Astrocyte of the cerebellum (primary cell): ENCODE data around the gene STYXL2.

ENCODE experiments used
- DNase-seq: peaks from one replicate; pipeline ENCODE4 v3.0.0-alpha.2; 2011; ENCODE audit warnings: low read depth
- H3K4me3 ChIP-seq: 2 replicates; pipeline ENCODE4 v1.5.1; 2011; ENCODE audit warnings: mild to moderate bottlenecking, low read depth, low read length, moderate library complexity
- CTCF ChIP-seq: IDR thresholded peaks from 2 replicates; pipeline ENCODE4 v1.5.1; 2012; ENCODE audit warnings: low read length, low read depth, moderate library complexity, mild to moderate bottlenecking; ENCODE audit errors: missing control alignments
- in situ Hi-C: cut with HindIII; loops from 2 replicates; pipeline ENCODE4 v1.10.0; 2017; ENCODE audit warnings: low sequenced_read_pairs

Gene STYXL2

GRCh38 chr1:167077128-167077867 lies 16.6 kb upstream of the STYXL2 start:
- no peak for TF ChIP-seq CTCF
- in situ Hi-C loops = no loop called here
- H3K4me3 ChIP-seq = no peak overlapping the region
- DNase-seq = no peak

DNA sequence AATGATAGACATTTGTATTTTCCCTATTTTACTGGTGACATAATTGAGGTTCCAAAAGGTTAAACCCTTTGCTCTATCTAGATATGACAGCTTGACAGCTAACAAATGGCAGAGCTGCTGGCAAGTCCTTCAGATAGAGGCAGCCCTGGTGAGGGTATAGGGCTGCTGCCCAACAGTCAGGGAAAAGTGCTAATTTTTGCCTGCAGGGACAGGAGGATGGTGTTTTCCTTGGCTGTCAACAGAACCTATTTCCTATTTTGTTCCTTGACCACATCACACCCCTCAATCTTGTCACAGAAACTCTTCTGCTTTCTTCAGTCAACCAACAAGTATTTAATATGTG lies 16.0 kb upstream of the STYXL2 start:
- in situ Hi-C loops = no loop called here
- H3K4me3 ChIP-seq = no peak overlapping the region
- no peak for DNase-seq
- no peak for TF ChIP-seq CTCF

DNA sequence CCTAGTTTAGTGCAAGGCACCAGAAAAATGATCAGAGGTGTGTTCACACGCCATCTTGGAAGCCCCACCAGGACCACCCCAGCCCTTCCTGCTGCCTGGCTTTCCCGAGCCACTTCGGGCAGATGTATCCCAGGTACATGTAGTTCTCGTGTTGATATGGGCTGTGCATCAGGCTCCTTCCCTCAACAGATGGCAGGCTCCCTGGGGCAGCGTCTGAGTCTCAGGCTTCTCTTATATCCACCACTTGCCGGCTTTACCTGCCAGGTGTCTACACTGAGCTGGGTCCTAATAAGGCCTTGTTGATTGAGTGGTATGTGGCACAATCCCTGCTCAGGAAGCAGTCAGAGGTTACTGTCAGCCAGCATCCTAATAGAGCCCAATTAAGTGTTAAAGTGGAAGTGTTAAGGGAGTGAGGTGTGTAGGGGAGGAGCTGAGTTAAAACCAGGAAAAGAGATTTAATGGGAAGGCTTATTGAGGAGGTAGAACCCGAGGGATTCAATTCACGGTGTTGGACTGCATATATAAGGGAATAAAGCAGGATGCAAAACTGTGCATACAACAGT lies 12.2 kb upstream of the STYXL2 start:
- no peak overlapping the region for H3K4me3 ChIP-seq
- in situ Hi-C loops = no loop called here
- DNase-seq = no peak
- no peak for TF ChIP-seq CTCF

DNA sequence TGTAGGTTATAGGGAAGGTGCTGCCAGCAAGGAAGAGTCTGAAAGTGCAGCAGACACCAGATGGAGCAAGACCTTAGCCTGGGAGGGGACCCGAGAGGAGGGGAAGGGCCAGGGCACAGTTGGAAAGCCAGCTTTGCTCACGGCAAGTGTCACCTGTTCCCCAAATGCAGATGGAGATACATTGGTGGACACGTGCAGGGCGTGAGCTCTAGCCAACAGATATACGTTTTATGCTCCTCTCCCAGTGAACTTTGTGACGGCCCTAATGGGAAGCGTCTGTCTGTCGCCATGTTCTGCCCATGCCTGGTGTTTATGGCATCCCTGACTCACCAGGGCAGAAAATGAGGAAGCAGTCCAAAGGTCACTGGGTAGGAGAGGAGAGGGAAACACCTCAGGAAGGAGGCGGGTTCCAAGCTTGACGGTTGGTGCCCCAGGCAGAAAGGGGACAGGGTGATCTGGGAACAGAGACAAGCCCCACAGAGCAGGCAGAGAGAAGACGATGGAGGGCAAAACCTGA lies 11.3 kb upstream of the STYXL2 start:
- no peak overlapping the region for H3K4me3 ChIP-seq
- in situ Hi-C loops = no loop called here
- no peak for DNase-seq
- no peak for TF ChIP-seq CTCF

- in situ Hi-C loops = no loop called here
- H3K4me3 ChIP-seq = no peak overlapping the region
- no peak for TF ChIP-seq CTCF
- DNase-seq = no peak
These were observed 10.7 kb upstream of the STYXL2 start for GRCh38 chr1:167083066-167083665.

- TF ChIP-seq CTCF = no peak
- H3K4me3 ChIP-seq = no peak overlapping the region
- no peak for DNase-seq
- in situ Hi-C loops = no loop called here
These were observed 10.0 kb upstream of the STYXL2 start for GRCh38 chr1:167083871-167084270.
